ENCODE results near the gene PCSK5. TPM values are rescaled to one million over a fixed set of nuclear protein-coding genes. Genes with fewer than 3 reads are reported as not detected.

The PCSK5 gene
- total and polyA plus RNA-seq, 8 donors, result 0.99 to 10.3 (median 4.4) TPM

DNA sequence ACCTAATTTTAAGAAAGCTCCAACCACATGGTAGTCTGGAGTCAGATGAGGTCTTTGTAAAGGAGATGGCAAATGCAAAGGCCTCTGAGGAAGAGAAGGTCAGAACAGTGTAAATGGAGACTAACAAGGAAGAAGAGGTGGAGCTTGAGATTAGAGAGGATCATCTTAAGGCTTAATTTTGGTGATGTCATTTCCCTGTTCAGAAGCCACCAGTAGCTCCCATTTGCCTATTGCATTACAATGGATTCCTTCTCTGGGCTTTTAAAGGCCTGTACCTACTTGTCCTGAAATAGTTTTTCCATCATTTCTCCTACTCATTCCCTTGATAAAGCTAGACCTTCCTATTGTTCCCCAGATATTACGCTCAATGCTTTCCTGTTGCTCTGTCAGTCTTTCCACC is 16.1 kb downstream of the PCSK5 start:
- H3K27me3 ChIP-seq, result no peaks in the 10 kb centered on the region
- H3K4me3 ChIP-seq, result no peak overlapping the region
- no peaks in the 10 kb centered on the region for H3K36me3 ChIP-seq
- 97 to 98% methylated on average over 1 of the region's 1 CpG for WGBS, 2 donors
- no peaks in the 10 kb centered on the region for H3K9me3 ChIP-seq
- peaks cover 0 to 3% (median 0%) of the 10 kb centered on the region in 3 donors for H3K4me1 ChIP-seq
- H3K27ac ChIP-seq, result no peak overlapping the region
- DNase-seq, result no peak
- TF ChIP-seq, protein P1, sequence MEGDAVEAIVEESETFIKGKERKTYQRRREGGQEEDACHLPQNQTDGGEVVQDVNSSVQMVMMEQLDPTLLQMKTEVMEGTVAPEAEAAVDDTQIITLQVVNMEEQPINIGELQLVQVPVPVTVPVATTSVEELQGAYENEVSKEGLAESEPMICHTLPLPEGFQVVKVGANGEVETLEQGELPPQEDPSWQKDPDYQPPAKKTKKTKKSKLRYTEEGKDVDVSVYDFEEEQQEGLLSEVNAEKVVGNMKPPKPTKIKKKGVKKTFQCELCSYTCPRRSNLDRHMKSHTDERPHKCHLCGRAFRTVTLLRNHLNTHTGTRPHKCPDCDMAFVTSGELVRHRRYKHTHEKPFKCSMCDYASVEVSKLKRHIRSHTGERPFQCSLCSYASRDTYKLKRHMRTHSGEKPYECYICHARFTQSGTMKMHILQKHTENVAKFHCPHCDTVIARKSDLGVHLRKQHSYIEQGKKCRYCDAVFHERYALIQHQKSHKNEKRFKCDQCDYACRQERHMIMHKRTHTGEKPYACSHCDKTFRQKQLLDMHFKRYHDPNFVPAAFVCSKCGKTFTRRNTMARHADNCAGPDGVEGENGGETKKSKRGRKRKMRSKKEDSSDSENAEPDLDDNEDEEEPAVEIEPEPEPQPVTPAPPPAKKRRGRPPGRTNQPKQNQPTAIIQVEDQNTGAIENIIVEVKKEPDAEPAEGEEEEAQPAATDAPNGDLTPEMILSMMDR (IDR thresholded peaks at IDR 0.05), result no peak
- ATAC-seq, result no peak
- no peak for FAIRE-seq
- intact Hi-C loops (cut with DNase I), result no loop called here

DNA sequence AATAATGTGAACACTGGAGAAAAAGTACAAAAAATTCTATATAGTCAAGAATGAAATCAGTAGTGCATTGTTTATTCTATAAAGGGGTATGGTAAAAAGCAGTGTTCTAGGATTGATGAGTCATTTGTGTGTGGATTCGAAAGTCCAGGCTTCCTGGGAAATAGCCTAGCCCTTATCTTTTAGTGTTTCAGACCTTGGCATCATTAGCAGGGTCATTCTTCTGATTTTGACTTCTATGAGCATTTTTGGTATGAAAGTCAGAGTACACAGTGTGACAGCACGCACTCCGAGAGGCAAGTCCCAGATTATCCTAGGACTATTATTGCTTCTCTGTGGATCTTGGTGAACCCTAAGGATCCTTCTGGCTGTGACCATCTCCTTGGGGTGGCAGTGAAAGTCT is 16.9 kb downstream of the PCSK5 start:
- no peaks in the 10 kb centered on the region for H3K36me3 ChIP-seq
- intact Hi-C loops (cut with DNase I), result no loop called here
- DNase-seq (no peak), ATAC-seq (peak; percentile 58 to 76 (median 60)), FAIRE-seq (no peak)
- H3K4me3 ChIP-seq, result no peak overlapping the region
- no peak overlapping the region for H3K27ac ChIP-seq
- H3K9me3 ChIP-seq, result no peaks in the 10 kb centered on the region
- H3K27me3 ChIP-seq, result no peaks in the 10 kb centered on the region
- TF ChIP-seq, protein P1 (IDR thresholded peaks at IDR 0.05), result no peak
- H3K4me1 ChIP-seq, result peaks cover 0 to 3% (median 0%) of the 10 kb centered on the region in 3 donors
- WGBS, 2 donors, result 50 to 56% methylated on average over 3 of the region's 3 CpGs

DNA sequence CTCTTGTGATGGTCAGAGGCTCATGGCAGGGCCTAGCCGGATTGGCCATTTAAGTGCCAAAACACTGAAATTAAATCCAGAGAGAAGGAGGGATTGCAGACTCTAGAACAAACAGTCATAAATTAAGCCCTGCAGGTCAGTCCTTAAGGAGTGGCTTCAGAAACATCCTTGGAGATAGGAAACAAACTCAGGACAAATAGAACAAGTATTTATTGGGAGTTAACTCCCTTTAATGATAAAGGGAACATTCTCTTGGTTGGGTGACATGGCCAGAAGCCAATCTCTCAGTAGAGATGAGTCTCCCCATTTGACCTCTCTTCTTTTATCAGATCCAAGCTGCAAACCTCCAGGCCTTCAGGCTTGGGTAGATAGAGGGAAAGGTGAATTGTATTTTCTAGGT is 17.4 kb downstream of the PCSK5 start:
- no peak for ATAC-seq
- Histone ChIP-seq H3K27ac (no peak overlapping the region), H3K4me3 (no peak overlapping the region), H3K36me3 (no peaks in the 10 kb centered on the region), H3K4me1 (peaks cover 0 to 3% (median 2%) of the 10 kb centered on the region in 3 donors), H3K9me3 (no peaks in the 10 kb centered on the region), H3K27me3 (no peaks in the 10 kb centered on the region)
- no peak for FAIRE-seq
- TF ChIP-seq, protein P1 (IDR thresholded peaks at IDR 0.05), result no peak
- no peak for DNase-seq
- intact Hi-C loops (cut with DNase I), result no loop called here
- WGBS, 2 donors, result 87 to 96% methylated on average over 1 of the region's 1 CpG

DNA sequence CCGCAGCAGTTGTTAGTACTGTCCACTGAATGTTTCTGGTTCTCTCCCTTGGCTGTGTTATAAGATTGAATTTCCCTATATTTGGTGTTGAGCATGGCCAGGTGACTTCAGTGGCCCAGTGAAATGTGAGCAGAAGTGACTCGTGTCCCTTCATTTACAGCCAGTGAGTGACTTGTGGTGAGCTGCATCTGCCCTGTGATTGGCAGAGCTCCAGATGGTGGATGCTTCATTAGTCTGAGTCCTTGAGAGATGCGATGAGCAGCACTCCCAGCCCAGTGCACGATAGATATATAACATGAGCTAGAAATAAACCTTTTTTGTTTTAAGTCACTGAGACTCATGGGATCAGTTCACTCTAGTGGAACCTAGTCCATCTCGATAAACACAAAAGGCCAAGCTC is 19.3 kb downstream of the PCSK5 start:
- Histone ChIP-seq H3K27me3 (no peaks in the 10 kb centered on the region), H3K27ac (no peak overlapping the region), H3K9me3 (no peaks in the 10 kb centered on the region), H3K4me1 (peaks cover 6 to 11% (median 10%) of the 10 kb centered on the region in 3 donors), H3K4me3 (no peak overlapping the region), H3K36me3 (no peaks in the 10 kb centered on the region)
- whole genome bisulfite sequencing, 2 donors, result 91% methylated on average over 5 of the region's 5 CpGs
- FAIRE-seq, result no peak
- TF ChIP-seq, protein P1 (IDR thresholded peaks at IDR 0.05), result no peak
- intact Hi-C loops (cut with DNase I), result no loop called here
- ATAC-seq, result no peak
- no peak for DNase-seq

DNA sequence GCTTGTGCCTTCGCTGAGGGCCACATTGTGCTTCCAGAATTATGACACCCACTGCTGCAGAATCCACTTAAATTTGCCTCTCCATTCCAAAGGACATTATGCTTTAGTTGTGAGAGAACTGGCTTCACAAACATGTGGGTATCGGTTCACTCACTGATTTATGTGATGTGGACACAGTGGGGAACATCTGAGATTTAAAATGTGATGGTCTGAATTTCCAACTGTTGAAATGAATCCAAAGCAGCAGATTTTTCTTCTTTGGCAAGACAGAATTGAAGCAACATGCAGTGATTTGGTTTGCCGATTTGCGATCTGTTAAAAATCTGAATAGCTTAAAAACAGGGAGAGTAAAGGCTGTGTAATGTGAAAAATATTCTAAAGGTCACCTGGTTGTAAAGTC is 20.3 kb downstream of the PCSK5 start:
- FAIRE-seq, result no peak
- H3K27me3 ChIP-seq, result no peaks in the 10 kb centered on the region
- intact Hi-C loops (cut with DNase I), result no loop called here
- no peak overlapping the region for H3K4me3 ChIP-seq
- WGBS, 2 donors, result 82 to 88% methylated on average over 4 of the region's 4 CpGs
- no peaks in the 10 kb centered on the region for H3K36me3 ChIP-seq
- H3K9me3 ChIP-seq, result no peaks in the 10 kb centered on the region
- no peak for ATAC-seq
- TF ChIP-seq, protein P1 (IDR thresholded peaks at IDR 0.05), result no peak
- peaks cover 6 to 20% (median 16%) of the 10 kb centered on the region in 3 donors for H3K4me1 ChIP-seq
- DNase-seq, result no peak
- H3K27ac ChIP-seq, result no peak overlapping the region

All from pancreas (tissue), 10 donors.